ENCODE data around the gene FSD2. TPM values are rescaled to one million over a fixed set of nuclear protein-coding genes. Genes with fewer than 3 reads are reported as not detected.
A peak's percentile ranks its signal among the peaks of the same experiment; 100 is the strongest.

Gene FSD2
- total and polyA plus RNA-seq, 2 of the 8 experiments (the other 6 are each of a cell fraction or from before 2014, with no cell fraction given): 0.02 TPM; not detected in 1

- H4K8ac ChIP-seq (ENCODE audit: extremely low read depth, insufficient read depth, low read length): peak within 1 kb of the TSS; percentile 35; the same call in 1 of the 2 replicates
- no peak within 1 kb of the TSS for H3K4ac ChIP-seq (replicated peaks; ENCODE audit: insufficient read length, low read depth, low read length)
- H3K79me1 ChIP-seq (ENCODE audit: low read depth, low read length): no peaks in the 10 kb centered on the region
- peak within 1 kb of the TSS; percentile 46; the same call in 1 of the 2 replicates for H2AK5ac ChIP-seq (ENCODE audit: low read depth, low read length)
- H3K18ac ChIP-seq (ENCODE audit: extremely low read depth, low read length): no peak within 1 kb of the TSS
- no peak within 1 kb of the TSS for H2BK15ac ChIP-seq (ENCODE audit: low read length)
- H4K20me1 ChIP-seq (replicated peaks in 1 of 2; ENCODE audit: control insufficient read depth in 1 of 2, insufficient read depth in 2 of 2, low read length in 2 of 2): no peaks in the 10 kb centered on the region
- peak within 1 kb of the TSS; percentile 18; the same call in 1 of the 2 replicates for H3K27ac ChIP-seq (ENCODE audit: low read depth, low read length)
- H3K9me3 ChIP-seq (ENCODE audit: insufficient read depth in 2 of 2, low read depth in 1 of 2, low read length in 1 of 2): no peaks in the 10 kb centered on the region
- peak within 1 kb of the TSS; percentile 99 for H2AFZ ChIP-seq (ENCODE audit: low read length)
- no peak within 1 kb of the TSS for H3K14ac ChIP-seq (ENCODE audit: insufficient read length)
- H3K27me3 ChIP-seq (replicated peaks in 1 of 4; ENCODE audit: control insufficient read depth in 3 of 4, extremely low read depth in 1 of 4, insufficient read depth in 3 of 4, low read length in 3 of 4): no peaks in the 10 kb centered on the region
- peak; percentile 57 for FAIRE-seq
- peaks cover 0 to 6% (median 0%) of the 10 kb centered on the region in 4 experiments; a peak in 2 of 7 replicates for H3K4me1 ChIP-seq (replicated peaks in 1 of 4; ENCODE audit: control insufficient read depth in 3 of 4, insufficient read depth in 4 of 4, low read length in 3 of 4)
- 0% methylated on average over 62 of the region's 67 CpGs; no CpG with 5 or more reads in 1 of the 2 experiments for WGBS, 2 experiments (ENCODE audit: extremely low coverage in 1 of 2, insufficient coverage in 1 of 2, insufficient read length in 1 of 2, insufficient replicate concordance in 2 of 2, low coverage in 1 of 2, low lambda C conversion rate in 2 of 2, missing lambda C conversion rate in 1 of 2)
- H4K91ac ChIP-seq (replicated peaks; ENCODE audit: insufficient read length, low read length): peak within 1 kb of the TSS; percentile 47
- peak within 1 kb of the TSS; percentile 75; the same call in 1 of the 2 replicates for H2BK12ac ChIP-seq (ENCODE audit: low read depth, low read length)
- peaks cover 0 to 3% (median 0%) of the 10 kb centered on the region in 4 experiments; a peak in 1 of 8 replicates for H3K36me3 ChIP-seq (ENCODE audit: control insufficient read depth in 2 of 4, insufficient read depth in 4 of 4, low read length in 3 of 4)
- peak within 1 kb of the TSS; percentile 52 to 76 (median 64) for H3K9ac ChIP-seq (replicated peaks in 1 of 4; ENCODE audit: extremely low read depth in 1 of 4, low read depth in 3 of 4, low read length in 3 of 4)
- H2BK5ac ChIP-seq (ENCODE audit: low read depth, low read length): 0 out of 2 replicates have a peak within 1 kb of the TSS, but pooled peaks have one; percentile 24
- H3K4me3 ChIP-seq (ENCODE audit: extremely low read depth in 1 of 4, insufficient read depth in 2 of 4, low read depth in 3 of 4, low read length in 4 of 4): peak within 1 kb of the TSS; percentile 66 to 90 (median 83)
- DNase-seq (ENCODE audit: low read depth in 1 of 2, low spot score in 2 of 2): peak; percentile 82 to 93
- no peak within 1 kb of the TSS for H2BK20ac ChIP-seq (ENCODE audit: low read length)
- no peaks in the 10 kb centered on the region for H3K79me2 ChIP-seq (ENCODE audit: control insufficient read depth in 1 of 2, insufficient read depth in 2 of 2, low read length in 2 of 2)
- H2BK120ac ChIP-seq (replicated peaks; ENCODE audit: low read depth, low read length): no peak within 1 kb of the TSS
- H3K23ac ChIP-seq (ENCODE audit: insufficient read length): no peak within 1 kb of the TSS
- H3K23me2 ChIP-seq (ENCODE audit: low read depth, low read length): peaks cover 5% of the 10 kb centered on the region; the same call in 1 of the 2 replicates
- H3K4me2 ChIP-seq (ENCODE audit: insufficient read depth in 1 of 2, low read depth in 2 of 2, low read length in 2 of 2): peak within 1 kb of the TSS; percentile 88 to 97
- H3K56ac ChIP-seq (replicated peaks; ENCODE audit: insufficient read length, low read depth, low read length): no peak within 1 kb of the TSS
- CTCF ChIA-PET (ENCODE audit: partially characterized antibody): interaction anchor here (0.7 to 1.6 kb wide), 5 partner anchors 9 to 194 kb away, joined by 3 to 4 read pairs (median 3); no protein-coding TSS in a partner anchor
- H4K5ac ChIP-seq (ENCODE audit: insufficient read length, low read depth, low read length): no peak within 1 kb of the TSS
- POLR2A ChIA-PET (ENCODE audit: partially characterized antibody): interaction anchor here (0.6 to 1.9 kb wide), 4 partner anchors 162 to 1251 kb away, joined by 3 to 7 read pairs (median 3); partner anchors contain the start of genes C15orf40 and RPS17
- TF ChIP-seq PHF8 (conservative IDR thresholded peaks at IDR 0.05; ENCODE audit: low read depth, low read length) (peak; percentile 47; the same call in 1 of the 2 replicates), CREB1 (IDR thresholded peaks at IDR 0.05) (peak; percentile 60), SP2 (IDR thresholded peaks at IDR 0.05; ENCODE audit: low read length) (peak; percentile 87), HDAC2 (IDR thresholded peaks at IDR 0.05; ENCODE audit: borderline replicate concordance in 1 of 2, low read depth in 2 of 2, low read length in 2 of 2) (peak in 1 of 2 experiments; percentile 78; a peak in 2 of 4 replicates), CEBPB (IDR thresholded peaks at IDR 0.05; ENCODE audit: low read depth, low read length) (peak; percentile 53; the same call in 1 of the 2 replicates), SIRT6 (IDR thresholded peaks at IDR 0.05; ENCODE audit: low read length) (no peak), E2F6 (IDR thresholded peaks at IDR 0.05) (no peak)
Measured at GRCh38 chr15:82809308-82810060, 3.6 kb upstream of the FSD2 start, which contains the start of gene WHAMM. Gene WHAMM (plus strand): TSS chr15:82809628. CDS start chr15:82809727, 99 bp downstream.
